ENCODE measurements around the gene ADORA3. TPM values are rescaled to one million over a fixed set of nuclear protein-coding genes. Genes with fewer than 3 reads are reported as not detected.

The ADORA3 gene
- total RNA-seq, 1 donor: not detected

DNA sequence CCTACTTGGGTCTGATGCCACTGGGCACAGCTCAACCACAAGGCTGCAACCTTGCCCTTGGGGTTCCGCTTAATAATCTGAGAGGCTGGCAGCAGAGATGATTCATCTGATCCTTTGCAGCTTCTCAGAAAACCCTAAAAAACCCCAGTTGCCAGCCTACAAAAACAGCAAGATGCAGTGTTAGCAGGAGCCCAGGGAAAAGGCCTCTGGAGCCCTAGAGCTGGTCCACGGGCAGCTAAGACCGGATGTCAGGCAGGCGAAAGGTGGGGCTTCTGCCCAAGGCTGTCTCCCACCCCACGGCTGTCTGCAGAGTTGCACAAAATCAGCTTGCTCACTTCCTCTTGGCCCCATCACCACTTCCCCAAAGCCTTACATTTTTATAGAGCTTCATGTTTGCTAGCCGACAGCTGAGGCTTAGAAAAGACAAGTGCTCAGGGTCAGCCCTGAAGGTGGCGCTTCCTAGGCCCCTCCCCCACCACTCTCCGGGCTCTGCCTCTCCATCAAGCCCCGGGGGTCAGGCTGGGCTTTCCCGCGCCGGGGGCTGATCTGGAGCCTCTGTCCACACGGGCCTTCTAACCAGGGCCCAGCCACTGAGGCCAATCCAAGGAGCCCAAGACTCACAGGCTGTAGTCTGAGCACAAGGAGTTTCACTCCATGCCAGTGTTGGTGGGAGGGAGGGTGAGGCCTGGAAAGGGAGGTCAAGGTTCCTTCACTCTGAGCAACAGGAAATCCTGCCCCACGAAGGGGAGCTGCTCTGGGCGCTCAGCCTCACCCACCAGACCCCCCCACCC lies 4.2 kb upstream of the ADORA3 start:
- DNase-seq (ENCODE audit: low read depth): peak; percentile 78
- H3K4me3 ChIP-seq (ENCODE audit: low read depth, low read length): peak overlapping the region; percentile 9

GRCh38 chr1:111506561-111506960 lies 3.1 kb upstream of the ADORA3 start:
- DNase-seq (ENCODE audit: low read depth): no peak
- no peak overlapping the region for H3K4me3 ChIP-seq (ENCODE audit: low read depth, low read length)
- TF ChIP-seq, protein P1, sequence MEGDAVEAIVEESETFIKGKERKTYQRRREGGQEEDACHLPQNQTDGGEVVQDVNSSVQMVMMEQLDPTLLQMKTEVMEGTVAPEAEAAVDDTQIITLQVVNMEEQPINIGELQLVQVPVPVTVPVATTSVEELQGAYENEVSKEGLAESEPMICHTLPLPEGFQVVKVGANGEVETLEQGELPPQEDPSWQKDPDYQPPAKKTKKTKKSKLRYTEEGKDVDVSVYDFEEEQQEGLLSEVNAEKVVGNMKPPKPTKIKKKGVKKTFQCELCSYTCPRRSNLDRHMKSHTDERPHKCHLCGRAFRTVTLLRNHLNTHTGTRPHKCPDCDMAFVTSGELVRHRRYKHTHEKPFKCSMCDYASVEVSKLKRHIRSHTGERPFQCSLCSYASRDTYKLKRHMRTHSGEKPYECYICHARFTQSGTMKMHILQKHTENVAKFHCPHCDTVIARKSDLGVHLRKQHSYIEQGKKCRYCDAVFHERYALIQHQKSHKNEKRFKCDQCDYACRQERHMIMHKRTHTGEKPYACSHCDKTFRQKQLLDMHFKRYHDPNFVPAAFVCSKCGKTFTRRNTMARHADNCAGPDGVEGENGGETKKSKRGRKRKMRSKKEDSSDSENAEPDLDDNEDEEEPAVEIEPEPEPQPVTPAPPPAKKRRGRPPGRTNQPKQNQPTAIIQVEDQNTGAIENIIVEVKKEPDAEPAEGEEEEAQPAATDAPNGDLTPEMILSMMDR (IDR thresholded peaks at IDR 0.05; ENCODE audit: insufficient read depth, low read depth, low read length): no peak

More for the DNA sequence above, 4.2 kb upstream of the ADORA3 start:
- TF ChIP-seq, protein P1 (IDR thresholded peaks at IDR 0.05; ENCODE audit: insufficient read depth, low read depth, low read length): no peak

- H3K4me3 ChIP-seq (ENCODE audit: low read depth, low read length): no peak overlapping the region
- DNase-seq (ENCODE audit: low read depth): no peak
- TF ChIP-seq, protein P1 (IDR thresholded peaks at IDR 0.05; ENCODE audit: insufficient read depth, low read depth, low read length): no peak
These were observed 2.2 kb upstream of the ADORA3 start for GRCh38 chr1:111505641-111506119.

GRCh38 chr1:111504097-111504496 lies 664 bp upstream of the ADORA3 start:
- TF ChIP-seq, protein P1 (IDR thresholded peaks at IDR 0.05; ENCODE audit: insufficient read depth, low read depth, low read length): no peak
- DNase-seq (ENCODE audit: low read depth): no peak
- H3K4me3 ChIP-seq (ENCODE audit: low read depth, low read length): no peak overlapping the region

DNA sequence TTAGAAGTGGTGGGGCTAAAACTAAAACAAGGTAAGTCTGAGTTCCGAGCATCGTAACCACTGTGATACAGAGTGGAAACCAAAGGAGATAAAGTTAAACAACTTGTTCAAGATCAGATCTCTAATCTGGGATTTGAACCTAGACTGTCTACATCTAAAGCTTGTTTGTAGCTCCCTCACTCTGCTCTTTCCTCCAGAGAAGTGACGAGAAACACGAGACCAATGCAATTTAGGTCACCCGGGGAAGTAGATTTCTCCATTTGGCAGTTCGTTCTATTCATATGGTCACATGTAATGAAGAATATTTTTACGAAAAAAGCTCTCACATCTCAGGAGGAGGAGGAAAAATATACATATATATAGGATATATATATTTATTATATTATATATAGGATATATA lies 1.8 kb downstream of the ADORA3 start:
- TF ChIP-seq, protein P1 (IDR thresholded peaks at IDR 0.05; ENCODE audit: insufficient read depth, low read depth, low read length): no peak
- no peak overlapping the region for H3K4me3 ChIP-seq (ENCODE audit: low read depth, low read length)
- DNase-seq (ENCODE audit: low read depth): no peak

GRCh38 chr1:111499026-111499785 lies 4.2 kb downstream of the ADORA3 start:
- TF ChIP-seq, protein P1 (IDR thresholded peaks at IDR 0.05; ENCODE audit: insufficient read depth, low read depth, low read length): no peak
- H3K4me3 ChIP-seq (ENCODE audit: low read depth, low read length): no peak overlapping the region
- no peak for DNase-seq (ENCODE audit: low read depth)

Measured in fibroblast of villous mesenchyme (primary cell).